PC-3 (cell line): ENCODE measurements around the gene TELO2.

ENCODE experiments used
- CTCF ChIP-seq: fragments of 300-600 bp; sonication (generic); conservative IDR thresholded peaks from 2 replicates; pipeline ENCODE4 v1.5.1; 2017; ENCODE audit warnings: antibody characterized with exemption, low read depth, mild to moderate bottlenecking, low read length
- EZH2 ChIP-seq: fragments of 300-600 bp; sonication (generic); IDR thresholded peaks from one replicate; pipeline ENCODE4 v1.6.1; 2017; ENCODE audit warnings: antibody characterized with exemption, mild to moderate bottlenecking, low read length; ENCODE audit not compliant: unreplicated experiment

- TF ChIP-seq CTCF (no peak), EZH2 (no peak)
Observed at GRCh38 chr16:1496464-1496863, 3.3 kb downstream of the TELO2 start.
